Memory B cell (primary cell): Measurements from ENCODE around the gene POC1A.

Experiments
- ATAC-seq: fragments of 150-1000 bp; cut with Tn5 transposase; 2 replicates; pipeline ENCODE4 v1.10.0; 2021; ENCODE audit warnings: low read depth, mild to moderate bottlenecking, moderate library complexity
- DNase-seq, 2 donors: peaks; one replicate each; pipeline ENCODE4 v3.0.0; 2022; ENCODE audit warnings: low spot score in 2 of 2
- H3K27ac Mint-ChIP-seq: one replicate; pipeline ENCODE4 v1.8.0; 2022; ENCODE audit warnings: mild to moderate bottlenecking, moderate library complexity, mixed read lengths
- H3K27me3 Mint-ChIP-seq: one replicate; pipeline ENCODE4 v1.8.0; 2022; ENCODE audit warnings: mixed read lengths
- H3K36me3 Mint-ChIP-seq: one replicate; pipeline ENCODE4 v1.8.0; 2022; ENCODE audit warnings: mild to moderate bottlenecking, mixed read lengths
- H3K4me1 Mint-ChIP-seq: one replicate; pipeline ENCODE4 v1.8.0; 2022; ENCODE audit warnings: mixed read lengths
- H3K4me3 Mint-ChIP-seq: one replicate; pipeline ENCODE4 v1.8.0; 2022; ENCODE audit warnings: mild to moderate bottlenecking, moderate library complexity, mixed read lengths
- H3K9me3 Mint-ChIP-seq: one replicate; pipeline ENCODE4 v1.8.0; 2022; ENCODE audit warnings: mixed read lengths

Gene POC1A

GRCh38 chr3:52140769-52141168 lies 13.5 kb downstream of the POC1A start:
- Mint-ChIP-seq H3K9me3 (no peaks in the 10 kb centered on the region), H3K27ac (no peak overlapping the region), H3K4me3 (no peak overlapping the region), H3K36me3 (no peaks in the 10 kb centered on the region), H3K4me1 (peaks cover 5% of the 10 kb centered on the region), H3K27me3 (no peaks in the 10 kb centered on the region)
- DNase-seq, result no peak
- ATAC-seq, result no peak

GRCh38 chr3:52140000-52140399 lies 14.2 kb downstream of the POC1A start:
- Mint-ChIP-seq H3K36me3 (no peaks in the 10 kb centered on the region), H3K27ac (no peak overlapping the region), H3K9me3 (no peaks in the 10 kb centered on the region), H3K4me1 (peaks cover 5% of the 10 kb centered on the region), H3K27me3 (no peaks in the 10 kb centered on the region), H3K4me3 (no peak overlapping the region)
- no peak for DNase-seq
- no peak for ATAC-seq

GRCh38 chr3:52137311-52137710 lies 16.9 kb downstream of the POC1A start:
- Mint-ChIP-seq H3K4me3 (no peak overlapping the region), H3K4me1 (no peaks in the 10 kb centered on the region), H3K27me3 (no peaks in the 10 kb centered on the region), H3K36me3 (no peaks in the 10 kb centered on the region), H3K27ac (no peak overlapping the region), H3K9me3 (no peaks in the 10 kb centered on the region)
- DNase-seq (no peak), ATAC-seq (no peak)

- Mint-ChIP-seq H3K4me1 (no peaks in the 10 kb centered on the region), H3K9me3 (no peaks in the 10 kb centered on the region), H3K27ac (no peak overlapping the region), H3K27me3 (no peaks in the 10 kb centered on the region), H3K36me3 (no peaks in the 10 kb centered on the region), H3K4me3 (no peak overlapping the region)
- no peak for DNase-seq
- ATAC-seq, result no peak
Observed at GRCh38 chr3:52136513-52136912, 17.7 kb downstream of the POC1A start.

- no peaks in the 10 kb centered on the region for H3K9me3 Mint-ChIP-seq
- H3K36me3 Mint-ChIP-seq, result no peaks in the 10 kb centered on the region
- no peaks in the 10 kb centered on the region for H3K4me1 Mint-ChIP-seq
- no peak for ATAC-seq
- H3K4me3 Mint-ChIP-seq, result no peak overlapping the region
- no peak for DNase-seq
- H3K27ac Mint-ChIP-seq, result no peak overlapping the region
- H3K27me3 Mint-ChIP-seq, result no peaks in the 10 kb centered on the region
Observed at GRCh38 chr3:52135332-52135731, 18.9 kb downstream of the POC1A start.

GRCh38 chr3:52134761-52135160 lies 19.5 kb downstream of the POC1A start:
- no peaks in the 10 kb centered on the region for H3K4me1 Mint-ChIP-seq
- no peaks in the 10 kb centered on the region for H3K36me3 Mint-ChIP-seq
- ATAC-seq (peak; percentile 43), DNase-seq (no peak)
- H3K4me3 Mint-ChIP-seq, result no peak overlapping the region
- no peaks in the 10 kb centered on the region for H3K9me3 Mint-ChIP-seq
- H3K27me3 Mint-ChIP-seq, result no peaks in the 10 kb centered on the region
- H3K27ac Mint-ChIP-seq, result no peak overlapping the region

- DNase-seq (no peak), ATAC-seq (no peak)
- Mint-ChIP-seq H3K4me1 (no peaks in the 10 kb centered on the region), H3K27ac (no peak overlapping the region), H3K27me3 (no peaks in the 10 kb centered on the region), H3K9me3 (no peaks in the 10 kb centered on the region), H3K4me3 (no peak overlapping the region), H3K36me3 (no peaks in the 10 kb centered on the region)
Observed at GRCh38 chr3:52132930-52133329, 21.3 kb downstream of the POC1A start.

- DNase-seq, result no peak
- H3K27ac Mint-ChIP-seq, result no peak overlapping the region
- no peaks in the 10 kb centered on the region for H3K4me1 Mint-ChIP-seq
- no peaks in the 10 kb centered on the region for H3K36me3 Mint-ChIP-seq
- no peak overlapping the region for H3K4me3 Mint-ChIP-seq
- H3K27me3 Mint-ChIP-seq, result no peaks in the 10 kb centered on the region
- no peaks in the 10 kb centered on the region for H3K9me3 Mint-ChIP-seq
- no peak for ATAC-seq
Observed at GRCh38 chr3:52132041-52132440, 22.2 kb downstream of the POC1A start.

- Mint-ChIP-seq H3K36me3 (no peaks in the 10 kb centered on the region), H3K27ac (no peak overlapping the region), H3K27me3 (no peaks in the 10 kb centered on the region), H3K9me3 (no peaks in the 10 kb centered on the region), H3K4me3 (no peak overlapping the region), H3K4me1 (no peaks in the 10 kb centered on the region)
- DNase-seq (no peak), ATAC-seq (no peak)
Observed at GRCh38 chr3:52130966-52131622, 23.1 kb downstream of the POC1A start.

GRCh38 chr3:52128118-52128683 lies 26.0 kb downstream of the POC1A start:
- no peak for DNase-seq
- Mint-ChIP-seq H3K27ac (peak overlapping the region; percentile 35), H3K4me3 (no peak overlapping the region)

GRCh38 chr3:52126500-52126899 lies 27.7 kb downstream of the POC1A start:
- ATAC-seq (no peak), DNase-seq (no peak)
- Mint-ChIP-seq H3K36me3 (no peaks in the 10 kb centered on the region), H3K27me3 (no peaks in the 10 kb centered on the region), H3K27ac (no peak overlapping the region), H3K9me3 (no peaks in the 10 kb centered on the region), H3K4me3 (no peak overlapping the region), H3K4me1 (peaks cover 11% of the 10 kb centered on the region)

More at GRCh38 chr3:52128118-52128683, 26.0 kb downstream of the POC1A start:
- H3K27me3 Mint-ChIP-seq, result no peaks in the 10 kb centered on the region
- H3K36me3 Mint-ChIP-seq, result no peaks in the 10 kb centered on the region
- no peak for ATAC-seq
- H3K4me1 Mint-ChIP-seq, result no peaks in the 10 kb centered on the region
- no peaks in the 10 kb centered on the region for H3K9me3 Mint-ChIP-seq

- no peak for DNase-seq
- Mint-ChIP-seq H3K4me1 (peaks cover 16% of the 10 kb centered on the region), H3K9me3 (no peaks in the 10 kb centered on the region), H3K36me3 (no peaks in the 10 kb centered on the region), H3K4me3 (no peak overlapping the region), H3K27ac (no peak overlapping the region), H3K27me3 (no peaks in the 10 kb centered on the region)
- no peak for ATAC-seq
Observed at GRCh38 chr3:52126036-52126435, 28.2 kb downstream of the POC1A start.

GRCh38 chr3:52124766-52125165 lies 29.5 kb downstream of the POC1A start:
- Mint-ChIP-seq H3K9me3 (no peaks in the 10 kb centered on the region), H3K36me3 (no peaks in the 10 kb centered on the region), H3K4me3 (no peak overlapping the region), H3K27me3 (no peaks in the 10 kb centered on the region), H3K4me1 (peaks cover 20% of the 10 kb centered on the region), H3K27ac (no peak overlapping the region)
- ATAC-seq, result no peak
- no peak for DNase-seq

- no peak for ATAC-seq
- no peak for DNase-seq
- Mint-ChIP-seq H3K27me3 (no peaks in the 10 kb centered on the region), H3K9me3 (no peaks in the 10 kb centered on the region), H3K36me3 (no peaks in the 10 kb centered on the region), H3K4me3 (no peak overlapping the region), H3K4me1 (peaks cover 20% of the 10 kb centered on the region), H3K27ac (no peak overlapping the region)
Observed at GRCh38 chr3:52124126-52124525, 30.1 kb downstream of the POC1A start.

GRCh38 chr3:52123106-52123725 lies 31.0 kb downstream of the POC1A start:
- ATAC-seq (peak; percentile 75), DNase-seq (peak; percentile 62 to 70)
- Mint-ChIP-seq H3K36me3 (no peaks in the 10 kb centered on the region), H3K4me1 (peaks cover 20% of the 10 kb centered on the region), H3K4me3 (no peak overlapping the region), H3K27me3 (no peaks in the 10 kb centered on the region), H3K27ac (no peak overlapping the region), H3K9me3 (no peaks in the 10 kb centered on the region)
